GM18499 (cell line): ENCODE results near the gene MRPL33.
"Not testable (repeated sequence)": the region's sequence is repeated elsewhere in the genome, so short reads cannot be mapped to it uniquely, and the experiment has no call there.

ENCODE experiments used
- ATAC-seq: cut with Tn5 transposase; IDR thresholded peaks from one replicate; pipeline ENCODE4 v1.9.1; 2021; ENCODE audit warnings: moderate number of reproducible peaks; ENCODE audit not compliant: insufficient read depth, unreplicated experiment

MRPL33 gene

DNA sequence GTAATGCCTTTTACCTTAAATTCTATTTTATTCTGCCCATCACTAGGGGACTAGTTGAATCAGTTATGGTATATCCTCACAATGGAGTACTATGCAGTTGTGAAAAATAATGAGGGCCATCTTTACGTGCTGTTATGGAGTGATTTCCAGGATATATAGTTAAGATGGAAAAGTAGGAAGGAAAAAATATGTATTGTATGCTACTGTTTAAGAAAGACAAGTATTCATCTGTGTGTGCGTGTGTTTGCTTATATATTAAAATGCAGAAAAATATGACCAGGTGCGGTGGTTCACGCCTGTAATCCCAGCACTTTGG is 32.5 kb upstream of the MRPL33 start:
- no peak for ATAC-seq

DNA sequence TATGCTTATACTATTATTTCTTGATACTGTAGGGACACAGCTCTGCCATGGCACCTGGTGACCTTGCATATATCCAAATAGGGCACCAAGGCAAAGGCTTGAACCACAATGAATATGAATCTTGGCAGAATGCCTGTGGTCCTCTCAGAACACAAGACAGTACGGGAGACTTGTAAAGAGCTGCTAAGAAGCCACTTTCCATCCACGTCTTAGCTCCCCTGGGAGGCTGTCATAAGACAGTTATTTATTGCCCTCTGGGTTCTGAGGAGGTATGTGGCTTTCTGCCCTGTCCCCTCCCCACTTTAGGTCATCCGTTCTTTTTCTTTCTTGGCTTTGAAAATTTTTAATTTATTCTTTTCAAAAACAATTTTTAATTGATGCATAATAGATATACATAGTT is 29.8 kb upstream of the MRPL33 start:
- no peak for ATAC-seq

DNA sequence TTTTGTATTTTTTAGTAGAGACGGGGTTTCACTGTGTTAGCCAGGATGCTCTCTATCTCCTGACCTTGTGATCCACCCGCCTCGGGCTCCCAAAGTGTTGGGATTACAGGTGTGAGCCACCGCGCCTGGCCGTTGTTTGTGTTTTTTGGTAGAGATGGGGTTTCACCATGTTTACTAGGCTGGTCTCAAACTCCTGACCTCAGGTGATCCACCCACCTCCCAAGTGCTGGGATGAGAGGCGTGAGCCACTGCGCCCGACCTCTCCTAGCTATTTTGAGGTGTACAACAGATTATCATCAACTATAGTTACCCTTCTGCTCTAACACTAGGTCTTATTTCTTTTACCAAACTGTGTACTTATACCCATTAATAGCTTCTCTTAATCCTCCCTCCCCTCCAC is 28.9 kb upstream of the MRPL33 start:
- no peak for ATAC-seq

DNA sequence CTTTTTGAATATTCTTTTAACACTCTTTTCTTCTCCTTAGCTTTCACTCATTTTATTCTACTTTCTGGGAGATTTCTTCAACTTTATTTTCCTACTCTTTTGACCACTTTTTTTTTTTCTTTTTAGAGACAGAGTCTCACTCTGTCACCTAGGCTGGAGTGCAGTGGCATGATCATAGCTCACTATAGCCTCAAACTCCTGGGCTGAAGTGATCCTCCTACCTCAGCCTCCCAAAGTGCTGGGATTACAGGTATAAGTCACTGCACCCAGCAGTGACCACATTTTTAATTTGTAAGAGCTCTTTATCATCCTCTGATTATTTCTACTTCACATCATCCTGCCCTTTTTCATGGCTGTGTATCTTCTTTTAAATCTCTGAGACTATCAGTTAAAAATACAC is 26.0 kb upstream of the MRPL33 start:
- ATAC-seq = not testable (repeated sequence)

DNA sequence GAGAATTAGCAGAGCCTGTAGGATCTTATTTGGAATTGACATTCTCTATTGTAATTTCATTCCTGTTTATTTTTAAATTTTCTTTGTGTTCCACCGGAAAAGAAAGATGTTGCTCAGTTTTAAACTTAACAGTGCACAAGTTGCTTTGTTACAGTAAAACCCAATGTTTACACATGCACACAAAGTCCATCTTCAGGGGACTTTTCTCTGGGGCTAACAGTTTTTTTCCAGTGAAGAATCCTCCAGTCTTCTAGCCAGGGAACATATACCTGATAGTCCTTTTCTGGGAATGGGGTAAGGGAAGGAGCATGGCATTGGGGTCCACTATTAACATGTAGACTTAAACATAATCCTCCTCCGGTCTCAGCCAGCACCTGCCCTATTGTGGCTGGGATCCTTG is 25.2 kb upstream of the MRPL33 start:
- ATAC-seq = no peak

DNA sequence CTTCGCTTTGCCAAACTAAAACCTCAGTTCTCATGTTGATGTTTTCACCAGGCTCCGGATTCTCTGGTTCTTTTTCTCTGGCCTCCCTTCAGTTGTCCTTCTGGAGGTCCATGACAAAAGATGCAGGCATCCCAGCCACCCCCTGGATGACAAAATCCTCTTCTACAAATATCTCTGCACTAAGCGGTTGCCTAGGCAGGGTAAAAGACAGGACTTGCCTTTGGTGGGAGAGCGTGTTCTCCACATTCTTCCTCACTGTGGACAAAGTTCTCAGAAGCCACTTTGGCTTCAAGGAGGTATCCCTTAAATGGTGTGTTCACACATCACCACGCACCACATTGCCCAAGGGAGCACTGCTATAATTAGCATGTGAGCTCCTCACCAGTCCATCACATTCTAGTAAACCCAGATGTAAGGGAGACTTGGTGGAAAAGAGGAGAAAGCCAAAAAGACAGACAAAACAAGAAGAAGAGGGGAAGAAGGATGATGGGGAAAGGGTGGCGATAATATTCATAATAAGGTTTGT is 23.6 kb upstream of the MRPL33 start:
- no peak for ATAC-seq

DNA sequence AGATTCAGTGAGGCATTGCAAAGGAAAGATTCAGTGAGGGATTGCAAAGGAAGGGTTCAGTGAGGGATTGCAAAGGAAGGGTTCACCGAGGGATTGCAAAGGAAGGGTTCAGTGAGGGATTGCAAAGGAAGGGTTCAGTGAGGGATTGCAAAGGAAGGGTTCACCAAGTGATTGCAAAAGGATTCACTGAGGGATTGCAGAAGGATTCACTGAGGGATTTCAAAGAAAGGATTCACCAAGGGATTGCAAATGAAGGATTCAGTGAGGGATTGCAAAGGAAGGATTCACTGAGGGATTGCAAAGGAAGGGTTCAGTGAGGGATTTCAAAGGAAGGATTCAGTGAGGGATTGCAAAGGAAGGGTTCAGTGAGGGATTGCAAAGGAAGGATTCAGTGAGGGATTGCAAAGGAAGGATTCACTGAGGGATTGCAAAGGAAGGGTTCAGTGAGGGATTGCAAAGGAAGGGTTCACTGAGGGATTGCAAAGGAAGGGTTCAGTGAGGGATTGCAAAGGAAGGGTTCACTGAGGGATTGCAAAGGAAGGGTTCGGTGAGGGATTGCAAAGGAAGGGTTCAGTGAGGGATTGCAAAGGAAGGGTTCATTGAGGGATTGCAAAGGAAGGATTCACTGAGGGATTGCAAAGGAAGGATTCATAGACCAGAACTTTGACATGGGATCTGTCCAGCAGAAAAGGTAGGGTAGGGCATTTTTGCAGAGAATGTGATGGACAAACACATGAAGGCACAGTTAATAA is 22.5 kb upstream of the MRPL33 start:
- not testable (repeated sequence) for ATAC-seq

DNA sequence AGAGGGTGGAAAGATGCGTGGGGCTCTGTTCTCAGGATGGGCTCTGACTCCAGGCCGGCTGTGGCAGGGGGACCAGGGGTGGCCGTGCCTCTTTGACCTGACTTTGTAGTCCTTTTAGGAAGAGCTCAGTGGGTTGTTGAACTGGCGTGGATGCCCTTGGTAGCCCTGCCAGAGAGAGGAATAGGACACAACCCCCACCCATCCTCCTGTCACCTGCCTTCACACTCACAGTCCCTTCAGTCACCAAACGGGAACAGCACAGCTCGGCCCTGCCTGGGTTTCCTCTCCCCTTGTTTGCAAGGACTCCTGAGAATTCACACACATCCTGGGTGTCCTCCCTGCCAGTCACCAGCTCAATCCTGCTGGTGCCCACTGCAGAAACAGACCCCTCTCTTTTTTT is 20.1 kb upstream of the MRPL33 start:
- ATAC-seq = no peak

DNA sequence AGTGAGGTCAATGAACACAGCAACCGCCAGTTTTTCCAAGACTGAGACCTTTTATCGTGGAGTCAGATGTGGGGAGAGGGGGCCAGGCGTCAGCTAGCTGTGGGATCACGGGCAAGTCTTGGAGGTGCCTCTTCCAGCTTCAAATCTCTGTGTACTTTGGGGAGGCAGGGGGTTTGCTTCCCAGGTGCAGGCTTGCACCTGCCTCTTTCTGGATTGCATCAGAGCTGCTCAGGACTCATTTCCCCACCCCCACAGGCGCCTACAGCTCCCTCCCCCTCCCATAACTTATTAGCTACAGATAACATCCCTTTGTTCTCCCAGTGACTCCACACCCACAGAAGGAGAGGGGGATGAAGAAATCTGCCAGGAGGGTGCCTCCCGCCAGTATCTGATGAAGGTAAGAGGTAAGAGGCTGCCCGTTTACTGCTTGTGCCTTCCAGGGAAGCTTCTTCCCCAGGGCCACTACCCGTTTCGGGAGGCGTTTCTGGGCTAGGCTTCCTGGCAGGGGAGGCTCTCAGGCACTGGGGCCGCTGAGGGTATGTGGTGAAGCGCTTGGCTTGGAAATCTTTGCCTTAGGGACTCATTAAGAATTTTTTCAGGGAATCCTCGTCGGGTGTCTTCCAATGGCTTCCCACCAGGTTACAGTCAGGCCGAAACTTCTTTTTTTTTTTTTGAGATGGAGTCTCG is 18.8 kb upstream of the MRPL33 start:
- no peak for ATAC-seq

DNA sequence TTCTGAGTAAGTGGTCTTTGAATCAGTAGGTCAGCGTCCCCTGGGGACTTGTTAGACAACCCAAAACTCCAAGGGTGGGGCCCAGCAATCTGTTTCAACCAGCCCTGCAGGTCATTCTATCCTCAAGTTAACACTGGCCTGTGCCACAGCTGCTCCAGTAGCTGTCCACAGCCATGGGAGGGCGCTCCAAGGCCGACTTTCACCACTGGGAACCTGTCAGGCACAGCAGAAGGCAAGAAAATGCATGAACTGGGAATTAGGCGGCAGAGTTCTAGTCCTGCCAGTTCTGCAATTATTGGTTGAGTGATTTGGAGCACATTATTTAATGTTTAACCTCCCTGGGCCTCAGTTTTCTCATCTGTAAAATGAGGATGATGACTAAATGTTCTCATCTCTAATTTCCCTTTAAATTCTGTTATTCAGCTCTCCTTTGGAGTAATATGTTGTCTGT is 17.4 kb upstream of the MRPL33 start:
- ATAC-seq = no peak

DNA sequence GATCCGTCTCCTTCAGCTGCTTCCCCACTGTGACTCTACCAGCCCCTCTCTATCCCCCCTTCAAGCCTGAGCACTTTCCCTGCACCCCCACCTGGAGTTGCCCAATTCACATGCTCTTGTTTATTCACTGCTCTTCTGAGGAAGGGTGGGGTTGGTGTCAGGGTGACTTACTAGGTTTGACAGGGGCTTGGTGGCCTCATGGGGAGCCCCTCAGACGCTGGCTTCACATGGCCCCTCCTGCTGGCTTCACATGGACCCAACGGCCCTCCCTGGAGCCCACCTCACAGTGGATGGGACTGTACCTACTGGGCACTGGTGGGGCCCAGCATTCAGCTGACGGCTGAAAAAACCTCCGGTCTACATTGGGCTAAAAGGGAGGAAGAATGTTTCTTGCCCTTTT is 16.7 kb upstream of the MRPL33 start:
- no peak for ATAC-seq

DNA sequence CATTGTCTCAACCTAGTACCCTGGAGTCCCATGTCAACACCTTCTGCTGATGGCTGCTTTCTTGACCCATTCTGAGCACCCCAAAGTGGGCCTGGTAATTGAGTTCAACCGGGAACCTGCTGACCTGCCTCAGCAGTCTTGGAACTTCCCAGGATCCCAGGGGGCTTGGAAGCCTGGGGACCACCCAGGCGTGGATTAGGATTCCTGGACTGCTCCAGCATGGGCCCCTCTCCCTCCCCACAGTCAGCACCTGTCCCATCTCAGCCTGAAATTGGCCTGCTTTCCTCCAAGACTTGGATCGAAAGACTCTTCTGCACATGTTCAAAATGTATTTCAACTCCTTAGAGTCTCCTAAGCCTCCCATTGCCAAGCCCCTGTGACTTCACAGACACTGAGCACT is 15.4 kb upstream of the MRPL33 start:
- no peak for ATAC-seq

DNA sequence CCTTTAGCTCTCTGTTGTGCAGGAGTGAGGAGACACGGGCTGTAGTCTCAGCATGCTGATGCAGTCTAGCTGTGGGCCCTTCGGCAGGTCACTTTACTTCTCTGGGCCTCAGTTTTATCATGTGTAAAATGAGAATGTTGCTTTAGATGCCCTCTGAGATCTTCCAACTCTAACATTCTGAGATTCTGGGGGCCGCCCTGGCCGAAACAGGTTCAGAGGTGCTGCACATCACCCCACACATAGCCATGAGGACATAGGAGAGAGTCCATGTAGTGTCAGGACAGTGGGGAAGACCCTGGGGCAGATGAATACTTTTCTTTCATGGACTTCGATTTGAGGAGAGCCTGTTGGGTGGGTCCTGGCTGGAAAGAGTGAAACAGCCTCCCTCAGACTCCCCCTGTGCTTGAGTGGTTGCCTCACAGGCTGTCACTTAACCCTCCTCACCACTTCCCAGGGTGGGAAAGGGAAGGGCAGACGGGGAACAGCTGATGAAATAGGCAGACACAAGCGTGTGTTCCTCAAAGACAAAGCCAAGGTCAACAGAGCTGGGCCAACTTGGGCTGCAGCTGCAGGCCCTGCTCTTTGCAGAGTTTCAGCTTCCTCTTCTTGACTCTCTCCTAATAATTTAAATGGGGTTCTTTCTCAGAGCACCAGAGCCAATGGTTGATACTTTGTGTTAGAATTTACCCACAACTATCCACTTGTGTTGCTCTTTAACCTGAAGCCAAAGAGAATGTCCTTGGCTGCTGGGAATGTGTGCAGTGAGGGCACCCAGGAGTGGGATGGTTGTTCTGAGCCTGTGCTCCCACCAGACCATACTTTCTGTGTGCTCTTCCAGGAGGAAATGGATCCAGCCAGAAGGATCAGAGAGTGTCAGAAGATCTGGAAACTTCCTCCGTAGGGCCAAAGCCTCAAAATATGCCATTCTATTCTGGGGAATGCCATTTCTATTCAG is 14.7 kb upstream of the MRPL33 start:
- ATAC-seq = no peak

DNA sequence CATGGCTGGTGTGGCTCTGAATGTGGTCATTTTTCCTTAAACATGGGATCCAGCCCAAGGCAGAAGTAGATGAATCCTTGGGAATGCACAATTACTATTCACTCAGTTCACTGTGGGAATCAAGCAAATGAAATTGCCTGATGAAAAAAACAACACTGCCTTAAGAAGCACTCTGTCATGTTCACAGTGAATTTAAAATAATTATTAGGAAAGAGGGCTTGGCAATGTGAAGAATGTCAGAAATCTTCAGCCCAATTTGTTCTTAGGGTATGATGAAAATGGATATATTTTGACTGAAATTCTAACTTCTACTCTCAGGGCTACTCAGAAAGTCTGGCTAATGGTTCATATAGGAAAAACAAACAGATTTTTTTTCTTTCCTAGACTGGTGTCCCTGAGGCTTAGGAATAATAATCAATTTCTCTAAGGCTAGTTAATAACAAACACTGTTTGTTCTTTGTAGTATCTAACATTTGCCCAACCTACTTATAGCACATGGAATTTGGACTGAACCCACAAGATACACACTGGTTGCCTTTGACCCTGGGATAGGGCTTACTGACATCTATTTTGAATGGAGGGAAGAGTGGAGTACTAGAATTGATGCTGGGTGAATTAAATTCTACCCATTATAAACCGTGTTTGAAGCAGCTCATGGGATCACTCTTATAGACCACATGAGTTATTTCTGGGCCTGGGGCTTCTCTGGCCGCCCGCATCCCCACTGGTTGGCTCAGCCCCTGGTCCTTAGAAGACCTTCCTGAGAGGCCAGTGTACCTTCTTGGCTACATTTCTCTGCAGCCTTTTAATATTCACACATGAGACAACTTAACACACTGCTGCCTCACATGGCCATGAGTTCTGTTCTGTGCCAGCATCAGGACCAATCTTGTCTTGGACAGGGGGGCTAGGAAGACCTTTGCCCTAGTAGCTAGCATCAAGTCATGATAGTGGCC is 8.3 kb upstream of the MRPL33 start:
- ATAC-seq = no peak

DNA sequence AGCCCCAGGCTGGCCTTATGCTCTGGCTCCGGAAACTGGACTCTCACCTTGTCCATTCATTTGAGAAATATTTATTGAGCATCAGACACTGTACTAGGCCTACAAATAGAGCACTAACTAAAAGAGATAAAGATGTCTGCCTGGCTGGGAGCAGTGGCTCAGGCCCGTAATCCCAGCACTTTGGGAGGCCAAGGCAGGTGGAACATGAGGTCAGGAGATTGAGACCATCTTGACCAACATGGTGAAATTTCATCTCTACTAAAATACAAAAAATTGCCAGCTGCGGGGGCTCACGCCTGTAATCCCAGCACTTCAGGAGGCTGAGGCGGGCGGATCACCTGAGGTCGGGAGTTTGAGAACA is 7.6 kb upstream of the MRPL33 start:
- no peak for ATAC-seq

DNA sequence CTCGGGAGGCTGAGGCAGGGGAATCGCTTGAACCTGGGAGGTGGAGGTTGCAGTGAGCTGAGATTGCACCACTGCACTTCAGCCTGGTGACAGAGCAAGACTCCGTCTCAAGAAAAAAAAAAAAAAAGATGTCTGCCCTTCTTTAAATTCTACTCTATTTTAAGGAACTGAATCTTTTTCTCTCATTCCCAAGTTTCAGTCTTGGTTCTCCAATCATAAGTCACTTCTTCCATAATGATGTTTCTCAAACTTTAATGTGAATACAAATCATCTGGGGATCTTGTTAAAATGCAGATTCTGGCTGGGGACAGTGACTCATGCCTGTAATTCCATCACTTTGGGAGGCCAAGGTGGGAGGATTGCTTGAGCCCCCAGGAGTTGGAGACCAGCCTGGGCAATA is 7.0 kb upstream of the MRPL33 start:
- not testable (repeated sequence) for ATAC-seq

DNA sequence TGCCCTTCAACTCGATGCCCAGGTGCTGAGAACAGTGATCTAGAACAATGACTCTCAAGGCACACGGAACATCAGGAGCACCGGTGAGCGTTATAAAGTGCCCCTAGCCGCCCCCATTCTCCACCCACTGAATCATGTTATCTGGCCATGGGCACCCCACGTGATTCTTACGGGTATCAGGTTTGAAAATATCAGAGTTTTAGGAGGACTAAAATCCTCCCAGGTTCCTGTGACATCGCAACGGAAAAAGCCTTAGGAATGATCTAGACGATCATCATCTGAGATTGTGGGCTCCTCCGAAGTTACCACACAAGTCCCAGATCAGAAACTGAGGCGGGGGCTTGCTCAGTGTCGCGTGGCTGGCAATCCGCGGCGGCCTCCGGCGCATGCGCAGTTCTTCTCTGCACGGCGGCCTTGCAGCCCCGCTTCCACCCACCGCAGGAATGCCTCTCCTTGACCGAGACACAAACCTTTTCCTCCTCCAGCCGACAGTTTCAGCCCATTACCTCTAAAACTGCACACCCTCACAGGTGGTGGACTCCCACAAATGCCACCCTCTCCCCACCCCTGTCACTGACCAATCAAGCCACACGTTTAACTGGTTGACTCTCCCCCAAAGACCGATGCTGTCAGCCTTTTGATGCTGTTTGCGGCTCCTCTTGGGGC is 5.8 kb upstream of the MRPL33 start:
- no peak for ATAC-seq

DNA sequence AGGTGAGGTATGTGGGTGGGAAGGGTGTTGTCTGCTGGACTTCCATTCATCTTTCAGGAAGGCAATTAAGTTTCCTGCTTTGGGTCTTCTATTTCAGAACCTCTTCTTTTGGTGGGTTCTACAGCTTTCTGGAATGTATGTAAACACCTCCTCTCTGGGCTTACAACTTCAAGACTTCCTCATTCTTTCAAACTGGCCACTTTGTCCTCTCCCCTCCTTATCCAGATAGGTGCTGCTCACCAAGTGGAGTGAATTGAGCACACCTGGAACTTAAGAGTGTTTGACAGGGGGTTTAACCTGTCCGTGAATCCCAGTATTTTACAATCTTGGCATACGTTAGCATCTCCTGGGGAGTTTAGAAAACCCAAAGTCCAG is 5.2 kb upstream of the MRPL33 start:
- ATAC-seq = no peak

DNA sequence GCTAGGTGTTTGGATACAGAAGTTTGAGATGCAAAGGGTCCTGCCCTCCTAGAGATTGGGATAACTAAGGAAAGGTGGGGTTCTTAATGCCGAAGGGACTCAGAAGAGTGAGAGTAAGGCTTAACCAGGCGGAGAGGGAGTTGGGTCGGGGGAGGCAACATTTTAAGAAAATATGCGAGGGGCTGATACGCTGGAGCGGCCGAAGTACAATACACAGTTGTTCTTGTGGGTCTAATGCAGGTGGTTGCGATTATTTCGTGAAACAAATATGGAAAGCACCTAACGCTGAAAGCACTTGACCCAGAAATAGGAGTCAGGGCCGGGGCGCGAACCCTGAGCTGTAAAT is 344 bp upstream of the MRPL33 start:
- ATAC-seq = no peak
